ENCODE measurements around the gene DDX24.
A peak's percentile ranks its signal among the peaks of the same experiment; 100 is the strongest.

The DDX24 gene

GRCh38 chr14:94115058-94115591 is 34.1 kb upstream of the DDX24 start:
- DNase-seq (ENCODE audit: low spot score) (no peak), FAIRE-seq (no peak)

GRCh38 chr14:94114589-94115057 is 33.6 kb upstream of the DDX24 start:
- FAIRE-seq (no peak), DNase-seq (ENCODE audit: low spot score) (no peak)

GRCh38 chr14:94113908-94114588 is 33.0 kb upstream of the DDX24 start:
- FAIRE-seq (no peak), DNase-seq (ENCODE audit: low spot score) (no peak)

GRCh38 chr14:94113490-94113889 is 32.5 kb upstream of the DDX24 start:
- FAIRE-seq = no peak
- DNase-seq (ENCODE audit: low spot score) = no peak

GRCh38 chr14:94113073-94113472 is 32.1 kb upstream of the DDX24 start:
- FAIRE-seq = no peak

GRCh38 chr14:94112513-94113063 is 31.6 kb upstream of the DDX24 start:
- FAIRE-seq = no peak
- no peak for DNase-seq (ENCODE audit: low spot score)

More at GRCh38 chr14:94113073-94113472, 32.1 kb upstream of the DDX24 start:
- DNase-seq (ENCODE audit: low spot score) = no peak

- FAIRE-seq (no peak), DNase-seq (ENCODE audit: low spot score) (no peak)
These were observed 30.5 kb upstream of the DDX24 start for GRCh38 chr14:94111276-94112095.

GRCh38 chr14:94110552-94111181 is 29.7 kb upstream of the DDX24 start, which contains the start of gene IFI27:
TSS of gene IFI27 (plus strand) at chr14:94110736.
- no peak for DNase-seq (ENCODE audit: low spot score)
- no peak for FAIRE-seq

- FAIRE-seq = no peak
- DNase-seq (ENCODE audit: low spot score) = no peak
These were observed 28.9 kb upstream of the DDX24 start for GRCh38 chr14:94109915-94110250.

- no peak for DNase-seq (ENCODE audit: low spot score)
- FAIRE-seq = no peak
These were observed 23.7 kb upstream of the DDX24 start for GRCh38 chr14:94104731-94105130.

GRCh38 chr14:94103554-94104150 is 22.6 kb upstream of the DDX24 start:
- no peak for FAIRE-seq
- no peak for DNase-seq (ENCODE audit: low spot score)

GRCh38 chr14:94102768-94103482 is 21.9 kb upstream of the DDX24 start:
- FAIRE-seq (no peak), DNase-seq (ENCODE audit: low spot score) (no peak)

- no peak for FAIRE-seq
- DNase-seq (ENCODE audit: low spot score) = no peak
These were observed 20.7 kb upstream of the DDX24 start for GRCh38 chr14:94101748-94102147.

GRCh38 chr14:94100847-94101246 is 19.8 kb upstream of the DDX24 start:
- DNase-seq (ENCODE audit: low spot score) (peak; percentile 31), FAIRE-seq (no peak)

GRCh38 chr14:94099006-94099405 is 18.0 kb upstream of the DDX24 start:
- DNase-seq (ENCODE audit: low spot score) = no peak
- FAIRE-seq = no peak

GRCh38 chr14:94098326-94098992 is 17.5 kb upstream of the DDX24 start:
- DNase-seq (ENCODE audit: low spot score) (no peak), FAIRE-seq (no peak)

GRCh38 chr14:94097091-94097490 is 16.1 kb upstream of the DDX24 start:
- no peak for FAIRE-seq

GRCh38 chr14:94093418-94093817 is 12.4 kb upstream of the DDX24 start:
- no peak for DNase-seq (ENCODE audit: low spot score)
- no peak for FAIRE-seq

More at GRCh38 chr14:94097091-94097490, 16.1 kb upstream of the DDX24 start:
- DNase-seq (ENCODE audit: low spot score) = no peak

- DNase-seq (ENCODE audit: low spot score) (no peak), FAIRE-seq (no peak)
These were observed 8.5 kb upstream of the DDX24 start for GRCh38 chr14:94089479-94089878.

- no peak for FAIRE-seq
- DNase-seq (ENCODE audit: low spot score) = no peak
These were observed 7.5 kb upstream of the DDX24 start for GRCh38 chr14:94088516-94088915.

Measured in urothelium cell line (cell line).